ENCODE measurements around the gene PPA1.
"Not testable (repeated sequence)": the region's sequence is repeated elsewhere in the genome, so short reads cannot be mapped to it uniquely, and the experiment has no call there.

PPA1 gene

DNA sequence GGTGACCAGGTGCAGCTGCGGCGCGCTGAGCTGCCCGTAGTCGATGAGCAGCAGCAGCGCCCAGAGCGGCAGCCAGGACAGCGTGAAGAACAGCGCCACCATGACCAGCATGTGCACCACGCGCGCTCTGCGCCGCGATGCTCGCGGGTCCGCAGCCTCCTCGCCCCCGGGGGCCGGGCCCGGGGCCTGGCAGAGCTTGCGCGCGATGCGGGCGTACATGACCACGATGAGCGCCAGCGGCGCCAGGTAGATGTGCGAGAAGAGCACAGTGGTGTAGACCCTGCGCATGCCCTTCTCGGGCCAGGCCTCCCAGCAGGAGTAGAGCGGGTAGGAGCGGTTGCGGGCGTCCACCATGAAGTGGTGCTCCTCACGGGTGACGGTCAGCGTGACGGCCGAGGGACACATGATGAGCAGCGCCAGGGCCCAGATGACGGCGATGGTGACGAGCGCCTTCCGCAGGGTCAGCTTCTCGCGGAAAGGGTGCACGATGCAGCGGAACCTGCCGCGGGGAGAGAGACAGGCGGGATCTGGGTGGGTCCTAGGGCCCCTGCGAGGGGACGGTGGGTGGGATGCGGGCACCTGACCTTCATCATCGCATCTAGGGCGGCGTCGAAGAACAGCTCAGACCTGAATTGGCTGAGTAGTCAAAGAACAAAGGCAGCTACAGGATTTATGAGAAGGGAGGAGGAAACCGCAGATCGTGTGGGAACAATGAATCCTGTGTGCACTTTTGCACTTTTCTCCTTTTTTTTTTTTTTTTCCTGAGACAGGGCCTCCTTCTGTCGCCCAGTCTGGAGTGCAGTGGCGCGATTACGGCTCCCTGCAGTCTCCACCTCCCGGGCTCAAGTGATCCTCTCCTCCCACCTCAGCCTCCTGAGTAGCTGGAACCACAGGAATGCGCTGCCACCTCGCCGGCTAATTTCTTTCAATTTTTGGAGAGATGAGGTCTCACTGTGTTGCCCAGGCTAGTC, 22.4 kb upstream of the PPA1 start:
- Histone ChIP-seq H3K27me3 (ENCODE audit: control insufficient read depth in 1 of 2, insufficient read depth in 2 of 2, low read length in 2 of 2) (peaks cover 11 to 12% of the 10 kb centered on the region in 2 donors), H3K27ac (ENCODE audit: low read depth, low read length) (no peak overlapping the region), H3K4me1 (ENCODE audit: control insufficient read depth in 1 of 2, insufficient read depth in 2 of 2, low read length in 2 of 2) (peaks cover 10 to 20% of the 10 kb centered on the region in 2 donors), H3K4me3 (ENCODE audit: low read depth in 1 of 2, low read length in 2 of 2) (peak overlapping the region; percentile 35 to 50), H3K9me3 (ENCODE audit: control insufficient read depth in 1 of 2, low read length in 2 of 2) (no peaks in the 10 kb centered on the region), H3K9ac (ENCODE audit: low read depth in 1 of 2, low read length in 2 of 2) (no peak overlapping the region), H3K36me3 (ENCODE audit: control insufficient read depth in 1 of 2, insufficient read depth in 2 of 2, low read length in 2 of 2) (no peaks in the 10 kb centered on the region)

DNA sequence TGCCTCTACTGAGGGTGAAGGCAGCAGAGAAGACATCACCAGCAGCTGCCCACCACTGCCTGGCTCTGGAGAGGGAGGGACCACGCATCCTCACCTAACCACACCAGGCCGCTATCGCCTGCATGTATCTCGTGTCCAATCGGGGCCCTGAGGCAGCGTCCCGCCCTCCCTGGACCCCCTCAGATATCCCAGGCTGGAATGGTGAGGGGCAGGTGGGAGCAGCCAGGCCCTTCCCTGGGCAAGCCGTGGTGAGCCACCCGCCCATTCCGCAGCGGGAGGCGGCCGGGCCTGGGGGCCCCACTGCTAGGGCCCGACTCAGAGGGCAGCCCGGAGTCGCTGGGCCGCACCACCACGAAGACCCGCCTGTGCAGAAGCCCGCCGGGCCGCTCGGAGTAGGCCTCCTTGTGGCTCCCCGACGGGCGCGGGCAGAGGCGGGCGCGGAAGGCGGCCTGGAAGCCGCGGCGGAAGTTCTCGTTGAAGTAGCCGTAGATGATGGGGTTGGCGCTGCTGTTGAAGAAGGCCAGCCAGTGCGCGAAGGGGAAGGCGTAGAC, 21.6 kb upstream of the PPA1 start:
- H3K4me3 ChIP-seq (ENCODE audit: low read depth in 1 of 2, low read length in 2 of 2): peak overlapping the region in 1 of 2 donors; percentile 50
- H3K27me3 ChIP-seq (ENCODE audit: control insufficient read depth in 1 of 2, insufficient read depth in 2 of 2, low read length in 2 of 2): peaks cover 11 to 12% of the 10 kb centered on the region in 2 donors
- H3K9ac ChIP-seq (ENCODE audit: low read depth in 1 of 2, low read length in 2 of 2): no peak overlapping the region
- H3K4me1 ChIP-seq (ENCODE audit: control insufficient read depth in 1 of 2, insufficient read depth in 2 of 2, low read length in 2 of 2): peaks cover 10 to 20% of the 10 kb centered on the region in 2 donors
- H3K27ac ChIP-seq (ENCODE audit: low read depth, low read length): no peak overlapping the region
- no peaks in the 10 kb centered on the region for H3K36me3 ChIP-seq (ENCODE audit: control insufficient read depth in 1 of 2, insufficient read depth in 2 of 2, low read length in 2 of 2)
- no peaks in the 10 kb centered on the region for H3K9me3 ChIP-seq (ENCODE audit: control insufficient read depth in 1 of 2, low read length in 2 of 2)

DNA sequence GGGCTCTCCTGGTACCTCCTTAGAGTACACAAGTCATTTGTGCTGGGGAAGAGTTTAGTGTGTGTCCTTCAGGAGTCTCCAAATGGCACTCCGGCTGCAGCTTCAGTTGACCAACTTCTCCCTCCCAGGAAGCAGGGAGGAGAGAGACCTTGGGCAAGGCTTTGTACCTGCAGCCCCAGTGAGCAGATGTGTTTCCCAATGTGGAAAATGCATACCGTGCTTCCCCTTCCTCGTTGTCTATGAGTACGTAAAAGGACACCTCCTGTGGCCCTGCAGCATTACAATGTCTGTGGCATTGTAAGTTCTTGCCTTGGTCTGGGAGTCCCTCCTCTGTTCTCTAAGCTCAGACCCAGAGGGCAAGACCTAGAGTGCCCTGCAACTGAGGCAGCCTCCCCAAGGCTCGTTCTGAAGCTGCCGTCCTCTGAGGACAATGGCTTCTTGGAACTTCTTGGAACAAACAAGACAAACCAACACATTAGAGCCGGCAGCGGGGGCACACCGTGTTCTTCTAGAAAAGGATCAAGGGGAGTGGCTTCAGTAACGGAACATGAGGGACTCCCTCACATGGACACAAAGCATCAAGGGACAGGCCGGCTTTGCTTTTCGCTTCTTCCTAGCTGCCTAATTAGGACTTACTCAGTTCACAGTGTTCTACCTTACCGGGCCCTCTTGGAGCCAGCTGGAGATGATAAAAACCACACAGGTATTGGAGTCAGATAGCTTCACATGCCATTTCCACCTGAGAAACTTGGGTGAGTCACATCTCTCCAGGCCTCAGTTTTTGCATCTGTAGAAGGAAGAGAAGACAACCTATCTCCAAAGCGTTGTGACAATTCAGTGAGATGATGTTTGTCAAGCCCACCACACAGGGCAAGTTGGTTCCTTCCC, 20.9 kb upstream of the PPA1 start:
- Histone ChIP-seq H3K36me3 (ENCODE audit: control insufficient read depth in 1 of 2, insufficient read depth in 2 of 2, low read length in 2 of 2) (no peaks in the 10 kb centered on the region), H3K9me3 (ENCODE audit: control insufficient read depth in 1 of 2, low read length in 2 of 2) (no peaks in the 10 kb centered on the region), H3K4me1 (ENCODE audit: control insufficient read depth in 1 of 2, insufficient read depth in 2 of 2, low read length in 2 of 2) (peaks cover 10 to 20% of the 10 kb centered on the region in 2 donors), H3K27me3 (ENCODE audit: control insufficient read depth in 1 of 2, insufficient read depth in 2 of 2, low read length in 2 of 2) (peaks cover 11 to 12% of the 10 kb centered on the region in 2 donors), H3K4me3 (ENCODE audit: low read depth in 1 of 2, low read length in 2 of 2) (no peak overlapping the region), H3K9ac (ENCODE audit: low read depth in 1 of 2, low read length in 2 of 2) (no peak overlapping the region), H3K27ac (ENCODE audit: low read depth, low read length) (no peak overlapping the region)

DNA sequence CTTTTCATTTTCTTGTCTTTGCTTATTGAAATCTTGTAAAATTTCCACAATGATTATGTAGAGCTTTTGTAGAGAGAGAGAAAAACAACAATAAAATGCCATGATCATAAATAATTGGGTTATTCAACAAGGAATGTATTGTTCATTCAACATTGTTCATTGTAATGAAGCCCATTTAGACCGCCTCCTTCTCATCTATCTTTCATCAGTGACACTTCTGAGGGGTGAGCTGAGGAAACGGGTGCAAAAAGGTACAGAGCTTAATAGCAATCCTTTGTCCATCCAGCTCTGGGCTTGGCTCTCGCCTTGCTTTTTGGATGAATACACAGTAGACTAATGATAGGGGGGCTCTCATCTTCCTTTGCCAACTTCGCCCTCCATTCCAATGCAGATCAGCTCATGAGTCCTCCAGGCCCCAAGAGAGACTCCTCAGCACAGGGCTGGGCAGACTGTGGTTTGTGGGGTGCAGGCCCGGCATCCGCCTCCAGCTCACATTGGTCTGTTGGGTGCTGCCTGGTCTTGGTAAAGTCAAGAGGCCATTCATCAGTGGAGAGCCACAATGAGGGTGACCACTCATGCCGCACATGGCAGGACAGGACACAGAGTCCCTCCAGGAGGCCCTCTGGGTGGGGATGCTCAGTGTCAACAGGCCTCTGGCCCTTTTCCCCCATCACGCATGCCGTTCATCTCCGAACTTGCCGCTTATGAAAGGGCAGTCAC, 17.9 kb upstream of the PPA1 start:
- H3K27ac ChIP-seq (ENCODE audit: low read depth, low read length): no peak overlapping the region
- H3K27me3 ChIP-seq (ENCODE audit: control insufficient read depth in 1 of 2, insufficient read depth in 2 of 2, low read length in 2 of 2): peaks cover 9 to 12% of the 10 kb centered on the region in 2 donors
- no peak overlapping the region for H3K4me3 ChIP-seq (ENCODE audit: low read depth in 1 of 2, low read length in 2 of 2)
- no peak overlapping the region for H3K9ac ChIP-seq (ENCODE audit: low read depth in 1 of 2, low read length in 2 of 2)
- H3K9me3 ChIP-seq (ENCODE audit: control insufficient read depth in 1 of 2, low read length in 2 of 2): no peaks in the 10 kb centered on the region
- H3K4me1 ChIP-seq (ENCODE audit: control insufficient read depth in 1 of 2, insufficient read depth in 2 of 2, low read length in 2 of 2): peaks cover 9 to 10% of the 10 kb centered on the region in 2 donors
- no peaks in the 10 kb centered on the region for H3K36me3 ChIP-seq (ENCODE audit: control insufficient read depth in 1 of 2, insufficient read depth in 2 of 2, low read length in 2 of 2)

DNA sequence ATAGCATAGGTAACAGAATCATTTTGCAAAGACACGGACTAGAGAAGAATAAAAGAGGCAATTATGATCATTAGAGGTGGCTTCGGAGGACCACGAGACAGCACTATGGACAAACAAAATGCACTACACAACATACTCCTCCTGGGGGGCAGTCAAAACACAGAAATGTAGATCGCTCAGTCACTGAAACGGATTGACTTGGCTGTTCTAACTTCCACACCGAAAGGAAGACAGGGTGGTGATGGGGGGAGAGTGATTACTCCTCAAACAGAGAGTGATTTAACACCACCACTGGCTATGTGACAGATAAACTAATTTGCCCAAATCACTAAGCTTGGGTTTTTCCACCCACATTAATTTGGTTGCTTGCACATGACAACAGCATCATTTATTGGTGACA, 14.1 kb upstream of the PPA1 start:
- no peaks in the 10 kb centered on the region for H3K4me1 ChIP-seq (ENCODE audit: control insufficient read depth in 1 of 2, insufficient read depth in 2 of 2, low read length in 2 of 2)
- H3K9ac ChIP-seq (ENCODE audit: low read depth in 1 of 2, low read length in 2 of 2): no peak overlapping the region
- H3K9me3 ChIP-seq (ENCODE audit: control insufficient read depth in 1 of 2, low read length in 2 of 2): no peaks in the 10 kb centered on the region
- H3K27me3 ChIP-seq (ENCODE audit: control insufficient read depth in 1 of 2, insufficient read depth in 2 of 2, low read length in 2 of 2): no peaks in the 10 kb centered on the region
- no peaks in the 10 kb centered on the region for H3K36me3 ChIP-seq (ENCODE audit: control insufficient read depth in 1 of 2, insufficient read depth in 2 of 2, low read length in 2 of 2)
- no peak overlapping the region for H3K4me3 ChIP-seq (ENCODE audit: low read depth in 1 of 2, low read length in 2 of 2)
- H3K27ac ChIP-seq (ENCODE audit: low read depth, low read length): no peak overlapping the region

DNA sequence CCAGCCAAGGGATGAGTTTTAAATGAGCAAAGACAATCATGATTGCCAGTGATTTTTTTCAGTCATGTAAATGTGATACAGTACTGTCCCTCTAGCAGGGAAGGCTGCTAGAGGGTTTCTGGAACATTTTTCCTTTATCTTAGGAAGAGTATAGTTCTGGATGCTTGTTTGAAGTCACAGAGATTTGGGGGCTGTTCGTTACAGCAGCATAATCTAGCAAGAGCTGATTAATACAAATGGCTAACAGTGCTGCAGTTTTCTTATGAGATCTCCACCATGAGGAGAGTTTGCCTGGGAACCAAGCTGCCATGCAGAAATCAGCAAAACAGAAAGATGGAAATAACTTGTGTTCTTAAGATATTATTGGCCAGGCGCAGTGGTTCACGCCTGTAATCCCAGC, 7.9 kb upstream of the PPA1 start:
- Histone ChIP-seq H3K36me3 (ENCODE audit: control insufficient read depth in 1 of 2, insufficient read depth in 2 of 2, low read length in 2 of 2) (no peaks in the 10 kb centered on the region), H3K27ac (ENCODE audit: low read depth, low read length) (no peak overlapping the region), H3K4me3 (ENCODE audit: low read depth in 1 of 2, low read length in 2 of 2) (no peak overlapping the region), H3K9me3 (ENCODE audit: control insufficient read depth in 1 of 2, low read length in 2 of 2) (no peaks in the 10 kb centered on the region), H3K4me1 (ENCODE audit: control insufficient read depth in 1 of 2, insufficient read depth in 2 of 2, low read length in 2 of 2) (no peaks in the 10 kb centered on the region), H3K9ac (ENCODE audit: low read depth in 1 of 2, low read length in 2 of 2) (no peak overlapping the region), H3K27me3 (ENCODE audit: control insufficient read depth in 1 of 2, insufficient read depth in 2 of 2, low read length in 2 of 2) (no peaks in the 10 kb centered on the region)

DNA sequence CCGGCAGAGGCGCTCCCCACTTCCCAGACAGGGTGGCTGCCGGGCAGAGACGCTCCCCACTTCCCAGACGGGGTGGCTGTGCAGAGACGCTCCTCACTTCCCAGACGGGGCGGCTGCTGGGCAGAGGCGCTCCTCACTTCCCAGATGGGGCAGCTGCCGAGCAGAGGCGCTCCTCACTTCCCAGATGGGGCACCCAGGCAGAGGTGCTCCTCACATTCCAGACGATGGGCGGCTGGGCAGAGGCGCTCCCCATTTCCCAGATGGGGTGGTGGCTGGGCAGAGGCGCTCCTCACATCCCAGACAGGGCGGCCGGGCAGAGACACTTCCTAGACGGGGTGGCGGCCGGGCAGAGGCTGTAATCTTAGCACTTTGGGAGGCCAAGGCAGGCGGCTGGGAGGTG, 6.8 kb upstream of the PPA1 start:
- H3K9me3 ChIP-seq (ENCODE audit: control insufficient read depth in 1 of 2, low read length in 2 of 2); H3K27me3 ChIP-seq (ENCODE audit: control insufficient read depth in 1 of 2, insufficient read depth in 2 of 2, low read length in 2 of 2); H3K4me1 ChIP-seq (ENCODE audit: control insufficient read depth in 1 of 2, insufficient read depth in 2 of 2, low read length in 2 of 2); H3K27ac ChIP-seq (ENCODE audit: low read depth, low read length); H3K36me3 ChIP-seq (ENCODE audit: control insufficient read depth in 1 of 2, insufficient read depth in 2 of 2, low read length in 2 of 2); H3K9ac ChIP-seq (ENCODE audit: low read depth in 1 of 2, low read length in 2 of 2); H3K4me3 ChIP-seq (ENCODE audit: low read depth in 1 of 2, low read length in 2 of 2): not testable (repeated sequence)

DNA sequence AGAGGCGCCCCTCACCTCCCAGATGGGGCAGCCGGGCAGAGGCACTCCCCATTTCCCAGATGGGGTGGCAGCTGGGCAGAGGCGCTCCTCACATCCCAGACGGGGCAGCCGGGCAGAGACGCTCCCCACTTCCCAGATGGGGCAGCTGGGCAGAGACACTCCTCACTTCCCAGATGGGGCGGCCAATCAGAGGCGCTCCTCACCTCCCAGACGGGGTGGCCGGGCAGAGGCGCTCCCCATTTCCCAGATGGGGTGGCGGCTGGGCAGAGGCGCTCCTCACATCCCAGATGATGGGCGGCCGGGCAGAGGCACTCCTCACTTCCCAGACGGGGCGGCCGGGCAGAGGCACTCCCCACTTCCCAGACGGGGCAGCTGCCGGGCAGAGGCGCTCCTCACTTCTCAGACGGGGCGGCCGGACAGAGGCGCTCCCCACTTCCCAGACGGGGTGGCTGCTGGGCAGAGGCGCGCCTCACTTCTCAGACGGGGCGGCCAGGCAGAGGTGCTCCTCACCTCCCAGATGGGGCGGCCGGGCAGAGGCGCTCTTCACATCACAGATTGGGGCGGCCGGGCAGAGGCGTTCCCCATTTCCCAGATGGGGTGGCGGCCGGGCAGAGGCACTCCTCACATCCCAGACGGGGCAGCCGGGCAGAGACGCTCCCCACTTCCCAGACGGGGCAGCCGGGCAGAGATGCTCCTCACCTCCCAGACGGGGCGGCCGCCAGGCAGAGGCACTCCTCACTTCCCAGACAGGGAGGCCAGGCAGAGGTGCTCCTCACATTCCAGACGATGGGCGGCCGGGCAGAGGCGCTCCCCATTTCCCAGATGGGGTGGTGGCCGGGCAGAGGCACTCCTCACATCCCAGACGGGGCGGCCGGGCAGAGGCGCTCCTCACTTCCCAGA, 6.1 kb upstream of the PPA1 start:
- H3K36me3 ChIP-seq (ENCODE audit: control insufficient read depth in 1 of 2, insufficient read depth in 2 of 2, low read length in 2 of 2); H3K9ac ChIP-seq (ENCODE audit: low read depth in 1 of 2, low read length in 2 of 2); H3K4me1 ChIP-seq (ENCODE audit: control insufficient read depth in 1 of 2, insufficient read depth in 2 of 2, low read length in 2 of 2); H3K9me3 ChIP-seq (ENCODE audit: control insufficient read depth in 1 of 2, low read length in 2 of 2); H3K27ac ChIP-seq (ENCODE audit: low read depth, low read length); H3K4me3 ChIP-seq (ENCODE audit: low read depth in 1 of 2, low read length in 2 of 2); H3K27me3 ChIP-seq (ENCODE audit: control insufficient read depth in 1 of 2, insufficient read depth in 2 of 2, low read length in 2 of 2): not testable (repeated sequence)

DNA sequence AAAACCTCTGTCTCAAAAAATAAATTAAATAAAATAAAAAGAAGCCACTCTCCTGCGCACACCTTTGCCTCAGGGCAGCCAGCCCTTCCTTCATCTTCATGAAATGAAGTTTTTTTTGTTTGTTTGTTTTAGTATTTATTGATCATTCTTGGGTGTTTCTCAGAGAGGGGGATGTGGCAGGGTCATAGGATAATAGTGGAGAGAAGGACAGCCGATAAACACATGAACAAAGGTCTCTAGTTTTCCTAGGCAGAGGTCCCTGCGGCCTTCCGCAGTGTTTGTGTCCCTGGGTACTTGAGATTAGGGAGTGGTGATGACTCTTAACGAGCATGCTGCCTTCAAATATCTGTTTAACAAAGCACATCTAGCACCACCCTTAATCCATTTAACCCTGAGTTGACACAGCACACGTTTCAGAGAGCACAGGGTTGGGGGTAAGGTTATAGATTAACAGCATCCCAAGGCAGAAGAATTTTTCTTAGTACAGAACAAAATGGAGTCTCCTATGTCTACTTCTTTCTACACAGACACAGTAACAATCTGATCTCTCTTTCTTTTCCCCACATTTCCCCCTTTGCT, 4.8 kb upstream of the PPA1 start:
- H3K27ac ChIP-seq (ENCODE audit: low read depth, low read length): not testable (repeated sequence)

More for the DNA sequence above, 4.8 kb upstream of the PPA1 start:
- H3K9ac ChIP-seq (ENCODE audit: low read depth in 1 of 2, low read length in 2 of 2); H3K36me3 ChIP-seq (ENCODE audit: control insufficient read depth in 1 of 2, insufficient read depth in 2 of 2, low read length in 2 of 2); H3K9me3 ChIP-seq (ENCODE audit: control insufficient read depth in 1 of 2, low read length in 2 of 2); H3K27me3 ChIP-seq (ENCODE audit: control insufficient read depth in 1 of 2, insufficient read depth in 2 of 2, low read length in 2 of 2); H3K4me1 ChIP-seq (ENCODE audit: control insufficient read depth in 1 of 2, insufficient read depth in 2 of 2, low read length in 2 of 2); H3K4me3 ChIP-seq (ENCODE audit: low read depth in 1 of 2, low read length in 2 of 2): not testable (repeated sequence)
